Right ventricle myocardium inferior (tissue), 1 donor: Measurements from ENCODE around the gene CALCOCO2. TPM values are rescaled to one million over a fixed set of nuclear protein-coding genes. Genes with fewer than 3 reads are reported as not detected.

Source experiments
- ATAC-seq: fragments of 200-7000 bp; cut with Tn5 transposase; one replicate; pipeline ENCODE4 v1.9.1; 2020; ENCODE audit warnings: mild to moderate bottlenecking, moderate library complexity
- DNase-seq: peaks from one replicate; pipeline ENCODE4 v3.0.0; 2021; ENCODE audit errors: missing footprints
- intact Hi-C: fragments of 100-400 bp; cut with DNase I; formaldehyde crosslinking; loops from one replicate; pipeline ENCODE4 v1.11.0; 2022
- total RNA-seq: library from RNA; stranded (reverse); fragmentation: NEBNext Ultra II Directional; extraction: Animal tissue kit (Norgen Biotek cat#: 25700); gene quantifications from one replicate; pipeline ENCODE4 v1.2.1, GENCODE V29; 2021
- donor health status: DM: no; HTN: yes; CAD: no; lungs with severe emphysema.

CALCOCO2 gene
- total RNA-seq, 1 donor from 2014 or later = 321 TPM

GRCh38 chr17:48903401-48903800 lies 72.6 kb downstream of the CALCOCO2 start:
- ATAC-seq (no peak), DNase-seq (no peak)
- intact Hi-C loops = no loop called here

- ATAC-seq (no peak), DNase-seq (no peak)
- intact Hi-C loops = no loop called here
Measured at GRCh38 chr17:48904428-48904827, 73.6 kb downstream of the CALCOCO2 start.

GRCh38 chr17:48905987-48906515 lies 75.2 kb downstream of the CALCOCO2 start:
- intact Hi-C loops = loop anchor here (5.0 kb wide), 1 partner anchor 36 kb away; the partner anchor contains the start of gene SNF8
- DNase-seq (no peak), ATAC-seq (no peak)

- DNase-seq (no peak), ATAC-seq (no peak)
- intact Hi-C loops = loop anchor here (1.0 to 5.0 kb wide), 2 partner anchors 15 to 35 kb away; partner anchors contain the start of genes ATP5MC1 and SNF8
Measured at GRCh38 chr17:48907713-48908046, 76.8 kb downstream of the CALCOCO2 start.

GRCh38 chr17:48908047-48908843 lies 77.4 kb downstream of the CALCOCO2 start, which contains the start of gene UBE2Z:
TSS of gene UBE2Z (plus strand) at chr17:48908407. CDS start at chr17:48908504, 97 bp downstream.
- ATAC-seq (peak; percentile 98), DNase-seq (peak; percentile 95)
- intact Hi-C loops = loop anchor here (1.0 to 5.0 kb wide), 2 partner anchors 16 to 34 kb away; partner anchors contain the start of genes ATP5MC1 and SNF8

- ATAC-seq (peak; percentile 37), DNase-seq (peak; percentile 86)
- intact Hi-C loops = loop anchor here (1.0 to 5.0 kb wide), 2 partner anchors 17 to 33 kb away; partner anchors contain the start of genes ATP5MC1 and SNF8
Measured at GRCh38 chr17:48908853-48909394, 78.1 kb downstream of the CALCOCO2 start.

- DNase-seq (no peak), ATAC-seq (no peak)
- intact Hi-C loops = loop anchor here (5.0 kb wide), 1 partner anchor 33 kb away; the partner anchor contains the start of gene SNF8
Measured at GRCh38 chr17:48909783-48910182, 78.9 kb downstream of the CALCOCO2 start.

GRCh38 chr17:48910370-48910769 lies 79.5 kb downstream of the CALCOCO2 start:
- intact Hi-C loops = no loop called here
- no peak for ATAC-seq
- DNase-seq = no peak

- DNase-seq = no peak
- no peak for ATAC-seq
- intact Hi-C loops = no loop called here
Measured at GRCh38 chr17:48912476-48912875, 81.6 kb downstream of the CALCOCO2 start.

Other genes with a start within 250 kb of the CALCOCO2 start
- gene HOXB3, start 240.8 kb upstream of the CALCOCO2 start, total RNA-seq = 1.2 TPM
- gene HOXB5, start 237.3 kb upstream of the CALCOCO2 start, total RNA-seq = not detected
- 0.57 TPM for gene HOXB6, start 226.0 kb upstream of the CALCOCO2 start, total RNA-seq
- 0.41 TPM for gene HOXB7, start 220.0 kb upstream of the CALCOCO2 start, total RNA-seq
- gene HOXB8, start 215.7 kb upstream of the CALCOCO2 start, total RNA-seq = not detected
- not detected for gene HOXB9, start 204.7 kb upstream of the CALCOCO2 start, total RNA-seq
- gene PRAC1, start 108.5 kb upstream of the CALCOCO2 start, total RNA-seq = not detected
- not detected for gene PRAC2, start 107.8 kb upstream of the CALCOCO2 start, total RNA-seq
- gene HOXB13, start 102.3 kb upstream of the CALCOCO2 start, total RNA-seq = not detected
- 0.08 TPM for gene TTLL6, start 13.8 kb upstream of the CALCOCO2 start, total RNA-seq
- gene ATP5MC1, start 61.8 kb downstream of the CALCOCO2 start, total RNA-seq = 504 TPM
- gene UBE2Z, start 77.4 kb downstream of the CALCOCO2 start, total RNA-seq = 37.4 TPM
- gene SNF8, start 113.8 kb downstream of the CALCOCO2 start, total RNA-seq = 104 TPM
- not detected for gene GIP, start 137.6 kb downstream of the CALCOCO2 start, total RNA-seq
- not detected for gene IGF2BP1, start 166.3 kb downstream of the CALCOCO2 start, total RNA-seq